ENCODE measurements around the gene VAT1. TPM values are rescaled to one million over a fixed set of nuclear protein-coding genes. Genes with fewer than 3 reads are reported as not detected.
"Not testable (repeated sequence)": the region's sequence is repeated elsewhere in the genome, so short reads cannot be mapped to it uniquely, and the experiment has no call there.

The VAT1 gene
- total RNA-seq, 1 donor: 435 TPM

- no peak for TF ChIP-seq CTCF (IDR thresholded peaks at IDR 0.05; ENCODE audit: insufficient read depth, low read length)
- no peak for DNase-seq (ENCODE audit: low read depth)
- H3K4me3 ChIP-seq (ENCODE audit: low read depth, low read length): no peak overlapping the region
Observed at GRCh38 chr17:43056051-43056450, 33.9 kb upstream of the VAT1 start.

- H3K4me3 ChIP-seq (ENCODE audit: low read depth, low read length); DNase-seq (ENCODE audit: low read depth): not testable (repeated sequence)
Observed at GRCh38 chr17:43053008-43053407, 30.8 kb upstream of the VAT1 start.

- TF ChIP-seq CTCF (IDR thresholded peaks at IDR 0.05; ENCODE audit: insufficient read depth, low read length): no peak
- no peak overlapping the region for H3K4me3 ChIP-seq (ENCODE audit: low read depth, low read length)
- no peak for DNase-seq (ENCODE audit: low read depth)
Observed at GRCh38 chr17:43051969-43052368, 29.8 kb upstream of the VAT1 start.

- no peak for TF ChIP-seq CTCF (IDR thresholded peaks at IDR 0.05; ENCODE audit: insufficient read depth, low read length)
- no peak for DNase-seq (ENCODE audit: low read depth)
- no peak overlapping the region for H3K4me3 ChIP-seq (ENCODE audit: low read depth, low read length)
Observed at GRCh38 chr17:43044024-43044423, 21.8 kb upstream of the VAT1 start.

GRCh38 chr17:43043307-43043706 is 21.1 kb upstream of the VAT1 start:
- no peak for TF ChIP-seq CTCF (IDR thresholded peaks at IDR 0.05; ENCODE audit: insufficient read depth, low read length)
- DNase-seq (ENCODE audit: low read depth): peak; percentile 10
- H3K4me3 ChIP-seq (ENCODE audit: low read depth, low read length): no peak overlapping the region

- DNase-seq (ENCODE audit: low read depth): no peak
- no peak for TF ChIP-seq CTCF (IDR thresholded peaks at IDR 0.05; ENCODE audit: insufficient read depth, low read length)
- H3K4me3 ChIP-seq (ENCODE audit: low read depth, low read length): no peak overlapping the region
Observed at GRCh38 chr17:43042025-43042628, 19.9 kb upstream of the VAT1 start.

GRCh38 chr17:43040655-43041054 is 18.5 kb upstream of the VAT1 start:
- DNase-seq (ENCODE audit: low read depth): no peak
- TF ChIP-seq CTCF (IDR thresholded peaks at IDR 0.05; ENCODE audit: insufficient read depth, low read length): no peak
- H3K4me3 ChIP-seq (ENCODE audit: low read depth, low read length): no peak overlapping the region

Measured in fibroblast of the aortic adventitia (primary cell).